ENCODE measurements around the gene SLC6A5. TPM values are rescaled to one million over a fixed set of nuclear protein-coding genes. Genes with fewer than 3 reads are reported as not detected.

The SLC6A5 gene
- total and polyA plus RNA-seq, 10 of the 15 experiments (the other 5 are each of a cell fraction or from before 2014, with no cell fraction given), result 0.01 TPM; not detected in 9

GRCh38 chr11:20558741-20559140, 40.7 kb upstream of the SLC6A5 start (continued):
- TF ChIP-seq TCF3 (IDR thresholded peaks at IDR 0.05; ENCODE audit: borderline replicate concordance, insufficient read depth, low read depth, low read length) (no peak), NRF1 (conservative IDR thresholded peaks at IDR 0.05; ENCODE audit: low read depth, low read length) (no peak), SREBF2 (IDR thresholded peaks at IDR 0.05; ENCODE audit: low read length) (no peak)

- Histone ChIP-seq H3K4me3 (no peak overlapping the region), H3K4me1 (ENCODE audit: control insufficient read depth, insufficient read depth, low read length) (no peaks in the 10 kb centered on the region), H3K9ac (ENCODE audit: control insufficient read depth, insufficient read depth, low read length) (no peak overlapping the region), H3K79me2 (ENCODE audit: control insufficient read depth, insufficient read depth, low read length) (no peaks in the 10 kb centered on the region), H2AFZ (ENCODE audit: control insufficient read depth, low read depth, low read length) (no peak overlapping the region), H3K9me3 (replicated peaks; ENCODE audit: control insufficient read depth, insufficient read depth, low read length) (no peaks in the 10 kb centered on the region; the same call in 2 of the 3 replicates), H3K4me2 (ENCODE audit: control insufficient read depth, insufficient read depth) (no peak overlapping the region), H4K20me1 (ENCODE audit: control insufficient read depth, insufficient read depth) (no peaks in the 10 kb centered on the region), H3K27me3 (replicated peaks in 1 of 2; ENCODE audit: control insufficient read depth in 2 of 2, insufficient read depth in 2 of 2, low read length in 1 of 2) (no peaks in the 10 kb centered on the region), H3K27ac (ENCODE audit: control insufficient read depth, insufficient read depth) (no peak overlapping the region), H3K36me3 (ENCODE audit: control insufficient read depth in 2 of 2, insufficient read depth in 2 of 2, low read length in 1 of 2) (no peaks in the 10 kb centered on the region)
- intact Hi-C loops (cut with micrococcal nuclease; ENCODE audit: unreplicated experiment) (no loop called here), in situ Hi-C loops (cut with MboI) (no loop called here)
- ChIA-PET CTCF (no interaction called here), RAD21 (ENCODE audit: unreplicated experiment) (no interaction called here), SMC1A (ENCODE audit: uncharacterized antibody, unreplicated experiment) (no interaction called here), POLR2A (no interaction called here)
- ATAC-seq (no peak), FAIRE-seq (no peak), DNase-seq (ENCODE audit: low read depth, low spot score) (no peak)
- WGBS (ENCODE audit: insufficient coverage, insufficient replicate concordance, low lambda C conversion rate, missing lambda C conversion rate), result 17% methylated on average over 4 of the region's 4 CpGs
- no peak for TF ChIP-seq ZNF592 (IDR thresholded peaks at IDR 0.05)
- TF ChIP-seq REST (IDR thresholded peaks at IDR 0.05; ENCODE audit: low read depth, low read length), result no peak
- TF ChIP-seq NFXL1 (IDR thresholded peaks at IDR 0.05; ENCODE audit: borderline replicate concordance), result no peak
- TF ChIP-seq IKZF1 (conservative IDR thresholded peaks at IDR 0.05), result no peak
- TF ChIP-seq EGR1 (IDR thresholded peaks at IDR 0.05; ENCODE audit: borderline replicate concordance in 1 of 2, low read depth in 2 of 2, low read length in 2 of 2), result no peak
- TF ChIP-seq RB1 (IDR thresholded peaks at IDR 0.05; ENCODE audit: borderline replicate concordance), result no peak
- BruUV-seq (replicated peaks), result no TSS peak
Measured at GRCh38 chr11:20559523-20560300, 39.7 kb upstream of the SLC6A5 start.

Measured in GM12878 (cell line).